ENCODE measurements around the gene ARID4A.

DNA sequence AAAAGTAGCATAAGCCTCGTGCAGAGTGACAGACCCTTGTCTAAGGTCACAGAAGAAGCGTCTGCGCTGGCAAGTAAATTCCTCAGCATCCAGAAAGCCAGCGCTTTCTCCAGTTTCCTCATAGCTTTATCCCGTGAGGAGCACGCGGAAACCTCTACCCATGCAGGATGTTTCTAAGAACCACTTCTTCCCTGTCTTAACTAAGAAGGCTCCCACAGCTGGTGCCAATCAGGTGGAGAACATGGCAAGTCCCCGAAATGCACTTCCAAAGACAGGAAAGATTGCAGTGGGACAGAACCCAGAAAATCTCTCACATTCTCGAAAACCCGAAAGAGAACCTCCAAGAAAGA lies 968 bp upstream of the ARID4A start:
- TF ChIP-seq POLR2A (IDR thresholded peaks at IDR 0.05): no peak
- TF ChIP-seq, protein P1, sequence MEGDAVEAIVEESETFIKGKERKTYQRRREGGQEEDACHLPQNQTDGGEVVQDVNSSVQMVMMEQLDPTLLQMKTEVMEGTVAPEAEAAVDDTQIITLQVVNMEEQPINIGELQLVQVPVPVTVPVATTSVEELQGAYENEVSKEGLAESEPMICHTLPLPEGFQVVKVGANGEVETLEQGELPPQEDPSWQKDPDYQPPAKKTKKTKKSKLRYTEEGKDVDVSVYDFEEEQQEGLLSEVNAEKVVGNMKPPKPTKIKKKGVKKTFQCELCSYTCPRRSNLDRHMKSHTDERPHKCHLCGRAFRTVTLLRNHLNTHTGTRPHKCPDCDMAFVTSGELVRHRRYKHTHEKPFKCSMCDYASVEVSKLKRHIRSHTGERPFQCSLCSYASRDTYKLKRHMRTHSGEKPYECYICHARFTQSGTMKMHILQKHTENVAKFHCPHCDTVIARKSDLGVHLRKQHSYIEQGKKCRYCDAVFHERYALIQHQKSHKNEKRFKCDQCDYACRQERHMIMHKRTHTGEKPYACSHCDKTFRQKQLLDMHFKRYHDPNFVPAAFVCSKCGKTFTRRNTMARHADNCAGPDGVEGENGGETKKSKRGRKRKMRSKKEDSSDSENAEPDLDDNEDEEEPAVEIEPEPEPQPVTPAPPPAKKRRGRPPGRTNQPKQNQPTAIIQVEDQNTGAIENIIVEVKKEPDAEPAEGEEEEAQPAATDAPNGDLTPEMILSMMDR (IDR thresholded peaks at IDR 0.05): no peak

Data from heart left ventricle (tissue), 13 donors.